ENCODE measurements around the gene OR2L2. TPM values are rescaled to one million over a fixed set of nuclear protein-coding genes. Genes with fewer than 3 reads are reported as not detected.

The OR2L2 gene
- total RNA-seq, 1 donor from 2014 or later, result 0.13 TPM

Other genes starting within 250 kb of the OR2L2 start
- not detected in 2 replicates for gene OR14A16, start 206.0 kb upstream of the OR2L2 start, total RNA-seq
- gene OR11L1, start 188.2 kb upstream of the OR2L2 start, total RNA-seq, result not detected in 2 replicates
- 1.2 and 1.5 TPM in 2 replicates for gene TRIM58, start 172.9 kb upstream of the OR2L2 start, total RNA-seq
- gene OR2W3, start 134.5 kb upstream of the OR2L2 start, total RNA-seq, result 0.52 and 0.75 TPM in 2 replicates
- not detected in 2 replicates for gene OR2T8, start 109.8 kb upstream of the OR2L2 start, total RNA-seq
- gene OR2AJ1, start 105.2 kb upstream of the OR2L2 start, total RNA-seq, result not detected in 2 replicates
- not detected in 2 replicates for gene OR2L8, start 81.2 kb upstream of the OR2L2 start, total RNA-seq
- gene OR2AK2, start 64.8 kb upstream of the OR2L2 start, total RNA-seq, result not detected in 2 replicates
- gene OR2L5, start 16.4 kb upstream of the OR2L2 start, total RNA-seq, result not detected in 2 replicates
- not detected in 2 replicates for gene OR2L3, start 16.8 kb downstream of the OR2L2 start, total RNA-seq
- gene OR2L13, start 65.1 kb downstream of the OR2L2 start, total RNA-seq, result not detected in 2 replicates
- not detected in 2 replicates for gene OR2M5, start 115.1 kb downstream of the OR2L2 start, total RNA-seq
- not detected in 2 replicates for gene OR2M2, start 144.8 kb downstream of the OR2L2 start, total RNA-seq
- not detected in 2 replicates for gene OR2M3, start 167.2 kb downstream of the OR2L2 start, total RNA-seq
- not detected in 2 replicates for gene OR2M4, start 201.3 kb downstream of the OR2L2 start, total RNA-seq
- not detected in 2 replicates for gene OR2T33, start 247.9 kb downstream of the OR2L2 start, total RNA-seq